ENCODE measurements around the gene KCNQ5.

KCNQ5 gene

DNA sequence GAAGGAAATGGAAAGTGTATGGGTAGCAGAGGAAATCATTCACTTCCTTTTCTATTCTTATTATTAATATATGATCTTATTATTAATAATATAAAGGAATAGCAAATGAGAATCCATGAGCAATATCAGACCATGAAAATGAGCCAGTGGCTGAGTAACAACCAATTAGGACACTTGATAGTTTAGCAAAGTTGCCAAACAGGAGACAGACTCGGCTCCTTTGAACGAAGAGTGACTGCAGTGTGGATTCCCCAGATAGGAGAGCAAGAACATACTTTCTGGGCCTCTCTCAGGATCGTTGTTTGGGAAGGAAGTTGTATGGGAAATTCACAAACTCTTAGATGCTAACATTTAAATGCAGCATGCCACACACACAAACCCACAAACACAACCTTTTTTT lies 381.4 kb downstream of the KCNQ5 start:
- H3K36me3 ChIP-seq (ENCODE audit: control insufficient read depth, insufficient read depth, low read length) = no peaks in the 10 kb centered on the region
- H3K9ac ChIP-seq = no peak overlapping the region
- no peak overlapping the region for H3K4me2 ChIP-seq (ENCODE audit: low read length)
- H3K79me2 ChIP-seq = no peaks in the 10 kb centered on the region
- no peaks in the 10 kb centered on the region for H3K9me3 ChIP-seq (ENCODE audit: control insufficient read depth, low read length)
- TF ChIP-seq, protein P1, sequence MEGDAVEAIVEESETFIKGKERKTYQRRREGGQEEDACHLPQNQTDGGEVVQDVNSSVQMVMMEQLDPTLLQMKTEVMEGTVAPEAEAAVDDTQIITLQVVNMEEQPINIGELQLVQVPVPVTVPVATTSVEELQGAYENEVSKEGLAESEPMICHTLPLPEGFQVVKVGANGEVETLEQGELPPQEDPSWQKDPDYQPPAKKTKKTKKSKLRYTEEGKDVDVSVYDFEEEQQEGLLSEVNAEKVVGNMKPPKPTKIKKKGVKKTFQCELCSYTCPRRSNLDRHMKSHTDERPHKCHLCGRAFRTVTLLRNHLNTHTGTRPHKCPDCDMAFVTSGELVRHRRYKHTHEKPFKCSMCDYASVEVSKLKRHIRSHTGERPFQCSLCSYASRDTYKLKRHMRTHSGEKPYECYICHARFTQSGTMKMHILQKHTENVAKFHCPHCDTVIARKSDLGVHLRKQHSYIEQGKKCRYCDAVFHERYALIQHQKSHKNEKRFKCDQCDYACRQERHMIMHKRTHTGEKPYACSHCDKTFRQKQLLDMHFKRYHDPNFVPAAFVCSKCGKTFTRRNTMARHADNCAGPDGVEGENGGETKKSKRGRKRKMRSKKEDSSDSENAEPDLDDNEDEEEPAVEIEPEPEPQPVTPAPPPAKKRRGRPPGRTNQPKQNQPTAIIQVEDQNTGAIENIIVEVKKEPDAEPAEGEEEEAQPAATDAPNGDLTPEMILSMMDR (IDR thresholded peaks at IDR 0.05) = no peak
- H3K27me3 ChIP-seq (ENCODE audit: control insufficient read depth, insufficient read depth, low read length) = no peaks in the 10 kb centered on the region
- H3K4me1 ChIP-seq = no peaks in the 10 kb centered on the region
- no peak overlapping the region for H3K4me3 ChIP-seq (ENCODE audit: low read depth, low read length)
- no peak overlapping the region for H3K27ac ChIP-seq
- H2AFZ ChIP-seq = no peak overlapping the region

DNA sequence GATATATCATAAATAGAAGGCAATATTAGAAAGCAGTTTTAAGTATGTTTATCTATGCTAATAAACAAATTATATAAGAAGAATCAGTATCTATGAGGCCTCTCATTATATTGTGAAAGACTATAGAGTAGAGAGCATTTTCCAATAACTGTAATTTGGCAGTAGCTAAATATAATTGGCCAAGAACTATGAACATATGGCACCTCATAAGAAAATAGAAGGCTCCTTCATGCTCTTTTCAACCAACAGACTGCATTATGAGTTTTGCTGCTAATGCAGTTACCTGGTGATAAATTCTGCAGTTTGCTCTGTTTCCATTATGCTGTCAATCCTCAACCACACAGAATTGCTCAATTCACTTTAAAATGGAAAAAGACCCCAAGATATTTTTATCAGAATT lies 382.4 kb downstream of the KCNQ5 start:
- H3K79me2 ChIP-seq = no peaks in the 10 kb centered on the region
- no peak overlapping the region for H3K9ac ChIP-seq
- H3K27me3 ChIP-seq (ENCODE audit: control insufficient read depth, insufficient read depth, low read length) = no peaks in the 10 kb centered on the region
- H3K4me1 ChIP-seq = no peaks in the 10 kb centered on the region
- TF ChIP-seq, protein P1 (IDR thresholded peaks at IDR 0.05) = no peak
- H3K4me2 ChIP-seq (ENCODE audit: low read length) = no peak overlapping the region
- no peak overlapping the region for H2AFZ ChIP-seq
- H3K36me3 ChIP-seq (ENCODE audit: control insufficient read depth, insufficient read depth, low read length) = no peaks in the 10 kb centered on the region
- no peaks in the 10 kb centered on the region for H3K9me3 ChIP-seq (ENCODE audit: control insufficient read depth, low read length)
- no peak overlapping the region for H3K27ac ChIP-seq
- no peak overlapping the region for H3K4me3 ChIP-seq (ENCODE audit: low read depth, low read length)

DNA sequence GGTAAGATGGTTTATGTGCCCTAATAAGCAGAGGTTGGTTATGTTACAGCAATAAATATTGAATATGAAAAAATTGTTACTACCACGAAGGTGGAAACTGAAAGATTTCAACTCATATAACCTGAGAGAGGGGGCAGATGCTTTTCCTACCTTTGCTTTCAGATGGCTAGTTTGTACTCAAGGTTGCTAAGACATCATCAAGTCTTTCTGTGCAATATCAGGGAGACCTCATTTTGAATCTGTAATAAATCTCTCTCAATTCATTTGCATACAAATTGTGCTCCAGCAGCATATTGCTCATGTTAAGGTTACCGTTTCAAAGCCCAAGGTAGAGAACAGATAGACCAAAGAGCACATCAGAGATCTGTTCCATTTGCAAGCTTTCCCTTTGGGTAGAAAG lies 383.0 kb downstream of the KCNQ5 start:
- Histone ChIP-seq H3K27ac (no peak overlapping the region), H3K4me2 (ENCODE audit: low read length) (no peak overlapping the region), H3K4me1 (no peaks in the 10 kb centered on the region), H3K4me3 (ENCODE audit: low read depth, low read length) (no peak overlapping the region), H3K9ac (no peak overlapping the region), H3K79me2 (no peaks in the 10 kb centered on the region), H2AFZ (no peak overlapping the region), H3K27me3 (ENCODE audit: control insufficient read depth, insufficient read depth, low read length) (no peaks in the 10 kb centered on the region), H3K9me3 (ENCODE audit: control insufficient read depth, low read length) (no peaks in the 10 kb centered on the region), H3K36me3 (ENCODE audit: control insufficient read depth, insufficient read depth, low read length) (no peaks in the 10 kb centered on the region)
- TF ChIP-seq, protein P1 (IDR thresholded peaks at IDR 0.05) = no peak

DNA sequence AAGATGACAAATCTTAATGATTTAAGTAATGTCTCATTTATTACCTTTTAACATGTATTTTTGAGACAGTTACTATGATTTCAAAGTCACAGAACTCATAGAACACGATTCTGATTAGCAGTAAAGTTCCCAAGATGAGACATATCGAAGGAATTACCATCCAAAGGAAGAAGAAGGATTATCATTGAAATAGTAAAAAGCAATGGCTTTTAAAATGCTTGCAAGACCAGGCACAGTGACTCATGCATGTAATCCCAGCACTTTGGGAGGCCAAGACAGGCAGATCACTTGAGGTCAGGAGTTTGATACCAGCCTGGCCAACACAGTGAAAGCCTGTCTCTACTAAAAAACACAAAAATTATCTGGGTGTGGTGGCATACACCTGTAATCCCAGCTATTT lies 384.3 kb downstream of the KCNQ5 start:
- Histone ChIP-seq H3K9me3 (ENCODE audit: control insufficient read depth, low read length) (no peaks in the 10 kb centered on the region), H3K79me2 (no peaks in the 10 kb centered on the region), H3K27ac (no peak overlapping the region), H3K4me2 (ENCODE audit: low read length) (no peak overlapping the region), H3K27me3 (ENCODE audit: control insufficient read depth, insufficient read depth, low read length) (no peaks in the 10 kb centered on the region), H3K4me3 (ENCODE audit: low read depth, low read length) (no peak overlapping the region), H2AFZ (no peak overlapping the region), H3K9ac (no peak overlapping the region), H3K4me1 (no peaks in the 10 kb centered on the region), H3K36me3 (ENCODE audit: control insufficient read depth, insufficient read depth, low read length) (no peaks in the 10 kb centered on the region)
- TF ChIP-seq, protein P1 (IDR thresholded peaks at IDR 0.05) = no peak

DNA sequence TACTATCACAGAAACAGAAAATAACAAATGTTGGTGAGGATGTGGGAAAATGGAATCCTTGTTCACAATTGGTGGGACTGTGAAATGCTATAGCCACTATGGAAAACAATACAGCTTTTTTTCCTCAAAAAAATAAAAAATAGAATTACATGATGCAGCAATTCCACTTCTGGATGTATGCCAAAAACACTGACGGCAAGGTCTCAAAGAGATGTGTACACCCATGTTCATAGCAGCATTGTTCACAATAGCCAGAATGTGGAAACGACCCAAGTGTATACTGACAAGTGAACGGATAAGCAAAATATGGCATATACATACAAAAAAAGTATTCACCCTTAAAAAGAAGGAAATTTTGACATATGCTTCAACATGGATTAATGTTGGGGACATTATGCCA lies 390.1 kb downstream of the KCNQ5 start:
- Histone ChIP-seq H3K4me1 (no peaks in the 10 kb centered on the region), H3K4me2 (ENCODE audit: low read length) (no peak overlapping the region), H3K4me3 (ENCODE audit: low read depth, low read length) (no peak overlapping the region), H3K27me3 (ENCODE audit: control insufficient read depth, insufficient read depth, low read length) (no peaks in the 10 kb centered on the region), H3K36me3 (ENCODE audit: control insufficient read depth, insufficient read depth, low read length) (no peaks in the 10 kb centered on the region), H3K27ac (no peak overlapping the region), H3K9ac (no peak overlapping the region), H3K79me2 (no peaks in the 10 kb centered on the region), H3K9me3 (ENCODE audit: control insufficient read depth, low read length) (no peaks in the 10 kb centered on the region), H2AFZ (no peak overlapping the region)
- TF ChIP-seq, protein P1 (IDR thresholded peaks at IDR 0.05) = no peak

All from parathyroid adenoma (tissue), 2 donors.